22Rv1 (cell line): ENCODE data around the gene HMOX1.

Experiments used
- H3K27ac ChIP-seq: fragments of 450-650 bp; 2 replicates; pipeline ENCODE4 v1.5.1; 2017
- CTCF ChIP-seq: fragments of 450-650 bp; IDR thresholded peaks from 2 replicates; pipeline ENCODE4 v1.5.1; 2017; ENCODE audit warnings: mild to moderate bottlenecking
- ZFX ChIP-seq: fragments of 450-650 bp; IDR thresholded peaks from 2 replicates; pipeline ENCODE4 v1.6.1; 2017; ENCODE audit warnings: antibody characterized with exemption, borderline replicate concordance

Gene HMOX1

GRCh38 chr22:35380537-35381423 lies at the start of gene HMOX1:
Gene HMOX1 (plus strand): TSS chr22:35381096. CDS start chr22:35381174, 78 bp downstream.
- H3K27ac ChIP-seq, result peak within 1 kb of the TSS; percentile 50
- TF ChIP-seq ZFX (no peak), CTCF (peak; percentile 28)

GRCh38 chr22:35332278-35332677 lies 48.6 kb upstream of the HMOX1 start:
- TF ChIP-seq CTCF (no peak), ZFX (no peak)
- no peak overlapping the region for H3K27ac ChIP-seq

- no peak overlapping the region for H3K27ac ChIP-seq
- TF ChIP-seq CTCF, result no peak
- no peak for TF ChIP-seq ZFX
These were observed 47.7 kb upstream of the HMOX1 start for GRCh38 chr22:35333220-35333619.

- no peak overlapping the region for H3K27ac ChIP-seq
- TF ChIP-seq ZFX (no peak), CTCF (no peak)
These were observed 46.9 kb upstream of the HMOX1 start for GRCh38 chr22:35334004-35334403.

GRCh38 chr22:35335468-35335867 lies 45.4 kb upstream of the HMOX1 start:
- no peak for TF ChIP-seq ZFX
- no peak overlapping the region for H3K27ac ChIP-seq

GRCh38 chr22:35335936-35336781 lies 44.7 kb upstream of the HMOX1 start:
- TF ChIP-seq ZFX, result no peak
- no peak for TF ChIP-seq CTCF
- no peak overlapping the region for H3K27ac ChIP-seq

- no peak for TF ChIP-seq CTCF
- no peak for TF ChIP-seq ZFX
- H3K27ac ChIP-seq, result no peak overlapping the region
These were observed 43.0 kb upstream of the HMOX1 start for GRCh38 chr22:35337932-35338331.
